WI38 (cell line): Measurements from ENCODE around the gene CDKAL1.
"Not testable (repeated sequence)": the region's sequence is repeated elsewhere in the genome, so short reads cannot be mapped to it uniquely, and the experiment has no call there.

Experiments
- H3K4me3 ChIP-seq: 2 replicates; pipeline ENCODE4 v1.5.1; 2011; ENCODE audit warnings: low read depth, mild to moderate bottlenecking, control low read depth, low read length
- CTCF ChIP-seq: IDR thresholded peaks from 2 replicates; pipeline ENCODE4 v1.5.1; 2012; ENCODE audit warnings: low read depth, mild to moderate bottlenecking, control low read depth, low read length

CDKAL1 gene

GRCh38 chr6:20719980-20720379, 185.7 kb downstream of the CDKAL1 start:
- H3K4me3 ChIP-seq: no peak overlapping the region
- TF ChIP-seq CTCF: no peak

- not testable (repeated sequence) for H3K4me3 ChIP-seq
Measured at GRCh38 chr6:20721121-20721520, 186.9 kb downstream of the CDKAL1 start.

GRCh38 chr6:20722455-20722854, 188.2 kb downstream of the CDKAL1 start:
- no peak overlapping the region for H3K4me3 ChIP-seq
- no peak for TF ChIP-seq CTCF

GRCh38 chr6:20723236-20723635, 189.0 kb downstream of the CDKAL1 start:
- TF ChIP-seq CTCF: no peak
- H3K4me3 ChIP-seq: no peak overlapping the region

GRCh38 chr6:20724443-20725190, 190.4 kb downstream of the CDKAL1 start:
- TF ChIP-seq CTCF: no peak
- H3K4me3 ChIP-seq: no peak overlapping the region

GRCh38 chr6:20725235-20725634, 191.0 kb downstream of the CDKAL1 start:
- not testable (repeated sequence) for H3K4me3 ChIP-seq

- no peak for TF ChIP-seq CTCF
Measured at GRCh38 chr6:20729086-20729485, 194.8 kb downstream of the CDKAL1 start.

GRCh38 chr6:20732362-20732761, 198.1 kb downstream of the CDKAL1 start:
- not testable (repeated sequence) for H3K4me3 ChIP-seq

More at GRCh38 chr6:20729086-20729485, 194.8 kb downstream of the CDKAL1 start:
- no peak overlapping the region for H3K4me3 ChIP-seq

GRCh38 chr6:20732896-20733295, 198.6 kb downstream of the CDKAL1 start:
- H3K4me3 ChIP-seq: no peak overlapping the region
- TF ChIP-seq CTCF: no peak
